HG03439 (cell line): ENCODE measurements around the gene TBC1D19.
"Not testable (repeated sequence)": the region's sequence is repeated elsewhere in the genome, so short reads cannot be mapped to it uniquely, and the experiment has no call there.

Experiments used
- ATAC-seq: cut with Tn5 transposase; IDR thresholded peaks from one replicate; pipeline ENCODE4 v1.9.1; 2021; ENCODE audit warnings: mild to moderate bottlenecking, moderate library complexity; ENCODE audit not compliant: unreplicated experiment

The TBC1D19 gene

GRCh38 chr4:26583865-26584652 lies at the start of gene TBC1D19:
TSS of gene TBC1D19 (plus strand) at chr4:26584084. CDS start at chr4:26584194, 110 bp downstream.
- peak; percentile 100 for ATAC-seq

DNA sequence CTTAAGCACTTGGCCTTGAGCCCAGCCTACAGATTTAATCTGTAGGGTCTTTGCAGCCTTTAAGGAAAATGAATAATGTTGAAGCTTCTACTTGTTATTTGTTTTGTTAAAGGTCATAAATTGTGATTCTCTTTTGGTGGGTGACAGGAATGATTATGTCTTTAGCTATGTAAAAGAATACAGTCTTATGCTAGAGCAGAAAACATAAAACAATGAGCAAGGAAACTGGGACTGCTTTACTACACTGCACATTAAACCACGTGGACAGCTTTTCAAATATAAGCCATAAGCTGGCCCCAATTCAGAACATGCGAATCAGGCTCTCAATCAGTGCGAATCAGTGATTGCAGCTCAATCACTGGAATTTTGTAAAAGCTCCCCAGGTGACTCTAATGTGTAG lies 40.9 kb upstream of the TBC1D19 start:
- ATAC-seq: no peak

- no peak for ATAC-seq
These were observed 39.5 kb upstream of the TBC1D19 start for GRCh38 chr4:26544421-26544820.

GRCh38 chr4:26548379-26548778 lies 35.5 kb upstream of the TBC1D19 start:
- not testable (repeated sequence) for ATAC-seq

DNA sequence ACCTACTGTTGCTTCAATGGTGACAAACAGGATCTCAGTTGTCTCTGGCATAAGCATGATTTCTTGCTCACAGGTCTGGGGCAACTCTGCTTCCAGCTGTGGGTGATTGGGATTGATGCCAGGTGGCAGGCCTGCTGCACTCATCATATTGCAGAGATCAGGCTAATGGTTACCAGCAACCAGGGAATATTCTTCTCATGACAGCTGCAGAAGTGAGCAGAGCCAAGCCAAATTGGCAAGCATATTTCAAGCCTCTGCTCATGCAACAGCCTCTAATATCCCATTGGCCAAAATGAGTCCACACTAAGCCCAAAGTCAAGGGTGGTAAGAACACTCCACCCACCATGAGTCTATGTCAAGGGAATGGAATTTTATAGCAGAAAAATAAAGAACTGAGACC lies 26.7 kb upstream of the TBC1D19 start:
- ATAC-seq: no peak

DNA sequence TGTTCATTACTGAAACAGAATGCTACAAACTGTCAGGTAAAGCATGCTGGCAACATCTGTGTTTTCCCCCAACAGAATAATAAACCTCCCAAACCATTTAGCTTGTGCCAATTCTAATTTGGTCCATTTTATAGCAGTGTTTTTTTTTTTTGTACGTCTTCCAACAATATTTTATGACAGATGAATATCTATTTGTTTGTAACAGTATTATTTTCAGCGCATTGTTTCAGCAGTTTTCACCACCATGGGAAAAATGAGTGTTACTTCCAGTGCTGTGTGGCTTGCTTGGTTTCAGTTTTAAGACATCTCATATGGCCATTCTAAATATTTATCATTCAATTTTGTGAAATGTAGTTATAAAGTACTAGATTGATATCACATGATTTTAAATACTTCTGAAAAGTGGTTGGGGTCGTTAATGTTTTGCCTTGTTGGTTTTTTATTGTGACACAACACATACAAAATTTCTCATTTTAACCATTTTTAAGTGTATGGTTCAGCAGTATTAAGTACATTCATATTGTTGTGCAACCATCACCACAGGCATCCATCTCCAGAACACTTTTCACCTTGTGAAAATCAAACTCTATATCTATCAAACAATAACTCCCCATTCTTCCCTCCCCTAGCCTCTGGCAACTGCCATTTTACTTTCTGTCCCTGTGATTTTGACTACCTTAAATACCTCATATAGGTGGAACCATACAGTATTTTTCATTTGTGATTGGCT lies 25.6 kb upstream of the TBC1D19 start:
- ATAC-seq: no peak

DNA sequence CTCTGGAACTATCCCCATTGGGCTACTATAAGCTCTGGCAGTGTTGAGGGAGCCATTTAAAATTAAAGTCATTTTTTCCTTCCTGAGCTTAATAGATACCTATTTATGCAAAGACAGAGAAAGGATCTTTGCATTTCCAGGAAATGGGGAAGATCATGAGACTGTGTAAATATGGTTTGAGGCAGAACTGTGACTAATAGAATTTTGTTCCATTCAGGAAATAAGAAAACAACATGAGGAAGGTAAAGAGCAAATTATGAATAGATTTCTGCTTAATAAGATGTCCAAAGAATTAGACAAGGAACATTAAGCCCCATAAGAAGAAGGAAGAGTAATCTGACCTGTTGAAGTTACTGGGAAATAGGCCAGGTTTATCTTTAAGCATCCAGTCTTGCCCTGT lies 17.8 kb upstream of the TBC1D19 start:
- no peak for ATAC-seq

GRCh38 chr4:26568446-26568994 lies 15.4 kb upstream of the TBC1D19 start:
- no peak for ATAC-seq

GRCh38 chr4:26570596-26570995 lies 13.3 kb upstream of the TBC1D19 start:
- ATAC-seq: no peak

DNA sequence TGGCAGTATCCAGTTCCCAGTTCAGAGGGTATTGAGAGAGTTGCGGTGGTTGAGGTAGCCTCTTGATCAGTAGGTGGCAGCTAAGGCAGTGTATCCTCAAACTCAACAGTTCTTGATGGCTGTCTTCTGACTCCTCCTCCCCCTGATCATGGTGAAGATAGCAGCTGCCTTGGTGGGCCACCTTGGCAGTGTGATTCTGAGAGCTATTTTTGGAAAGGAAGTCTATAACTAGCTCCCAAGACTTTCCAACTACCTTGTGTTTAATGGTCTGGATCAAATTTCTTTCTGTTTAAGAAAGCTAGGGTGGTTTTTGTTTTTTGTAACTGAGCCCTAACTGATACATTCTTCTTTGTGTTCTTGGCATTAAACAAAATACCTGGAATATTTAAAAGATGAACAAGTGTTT lies 10.5 kb upstream of the TBC1D19 start:
- no peak for ATAC-seq

DNA sequence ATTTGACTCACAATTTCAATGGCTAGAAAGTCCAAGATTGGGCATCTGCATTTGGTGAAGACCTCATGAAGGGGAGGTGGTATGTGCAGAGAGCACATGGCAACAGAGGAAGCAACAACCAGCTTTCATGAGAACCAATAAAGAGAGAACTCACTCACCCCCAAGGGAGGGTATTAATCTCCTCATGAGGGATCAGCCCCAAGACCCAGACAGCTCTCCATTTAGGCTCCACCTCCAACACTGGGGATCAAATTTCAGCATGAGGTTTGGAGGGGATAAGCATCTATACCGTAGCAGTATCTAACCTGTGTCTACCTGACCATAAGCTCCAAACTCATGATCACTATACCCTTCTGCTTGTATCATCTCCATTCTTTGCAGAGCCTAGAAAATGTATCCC lies 9.3 kb upstream of the TBC1D19 start:
- ATAC-seq: no peak

- ATAC-seq: no peak
These were observed 7.6 kb upstream of the TBC1D19 start for GRCh38 chr4:26576231-26576739.

- no peak for ATAC-seq
These were observed 6.8 kb upstream of the TBC1D19 start for GRCh38 chr4:26577066-26577465.

DNA sequence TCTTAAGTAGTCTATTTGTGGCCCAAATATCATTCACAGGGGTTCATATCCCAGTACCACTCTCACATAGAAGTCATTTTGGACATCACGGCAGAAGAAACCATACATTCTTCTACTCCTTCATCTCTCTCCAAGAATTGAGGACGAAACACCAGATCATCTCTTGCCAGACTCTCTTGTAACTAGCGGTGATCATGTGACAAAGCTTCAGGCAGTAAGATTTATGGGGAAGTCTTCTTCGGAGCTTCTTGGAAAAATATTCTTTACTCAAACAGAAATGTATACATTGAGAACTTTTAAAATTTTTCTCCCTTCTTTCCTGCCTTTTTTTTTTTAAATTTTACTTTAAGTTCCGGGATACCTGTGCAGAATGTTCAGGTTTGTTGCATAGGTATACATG lies 4.7 kb upstream of the TBC1D19 start:
- no peak for ATAC-seq

DNA sequence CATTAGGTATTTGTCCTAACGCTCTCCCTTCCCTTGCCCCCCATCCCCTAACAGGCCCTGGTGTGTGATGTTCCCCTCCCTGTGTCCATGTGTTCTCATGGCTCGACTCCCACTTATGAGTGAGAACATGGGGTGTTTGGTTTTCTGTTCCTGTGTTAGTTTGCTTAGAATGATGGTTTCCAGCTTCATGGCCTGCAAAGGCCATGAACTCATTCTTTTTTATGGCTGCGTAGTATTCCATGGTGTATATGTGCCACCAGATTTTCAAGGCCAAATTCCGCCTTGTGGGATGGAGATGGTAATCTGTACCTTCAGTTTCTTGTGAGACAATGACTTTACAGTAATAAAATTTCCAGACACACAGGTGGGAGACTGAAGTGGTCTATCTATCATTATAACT lies 2.5 kb upstream of the TBC1D19 start:
- not testable (repeated sequence) for ATAC-seq

DNA sequence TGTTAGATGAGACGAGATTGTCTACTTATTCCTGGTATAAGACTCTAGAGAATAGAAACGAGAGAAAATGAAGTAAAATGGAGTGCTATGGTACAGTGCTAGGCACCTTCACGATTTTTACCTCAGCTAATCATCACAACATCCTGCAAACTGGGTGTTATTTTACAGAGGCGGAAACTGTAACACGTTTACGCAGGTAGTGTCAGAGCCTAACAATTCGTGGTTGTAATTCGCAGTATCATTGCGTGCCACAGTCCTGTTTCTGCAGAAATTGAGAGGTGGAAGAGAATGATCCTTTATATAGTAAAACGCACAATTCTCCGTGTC lies 383 bp upstream of the TBC1D19 start:
- peak; percentile 46 for ATAC-seq

DNA sequence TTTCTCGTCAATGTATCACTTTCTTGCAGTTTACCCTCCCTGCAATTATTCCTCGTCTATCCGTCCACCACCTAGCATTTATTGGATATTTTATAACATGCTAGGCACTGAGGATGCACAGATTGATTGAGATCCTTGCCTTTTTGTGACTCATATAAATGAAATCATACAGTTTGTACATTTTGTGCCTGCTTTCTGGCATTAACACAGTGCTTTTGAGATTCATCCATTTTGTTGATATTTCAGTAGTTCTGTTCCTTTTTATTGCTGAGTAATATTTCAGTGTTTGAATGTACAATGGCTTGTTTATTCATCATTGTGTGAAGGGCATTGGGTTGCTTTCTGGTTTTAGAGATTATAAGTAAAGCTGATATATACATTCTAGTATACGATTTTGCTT lies 841 bp downstream of the TBC1D19 start:
- no peak for ATAC-seq

DNA sequence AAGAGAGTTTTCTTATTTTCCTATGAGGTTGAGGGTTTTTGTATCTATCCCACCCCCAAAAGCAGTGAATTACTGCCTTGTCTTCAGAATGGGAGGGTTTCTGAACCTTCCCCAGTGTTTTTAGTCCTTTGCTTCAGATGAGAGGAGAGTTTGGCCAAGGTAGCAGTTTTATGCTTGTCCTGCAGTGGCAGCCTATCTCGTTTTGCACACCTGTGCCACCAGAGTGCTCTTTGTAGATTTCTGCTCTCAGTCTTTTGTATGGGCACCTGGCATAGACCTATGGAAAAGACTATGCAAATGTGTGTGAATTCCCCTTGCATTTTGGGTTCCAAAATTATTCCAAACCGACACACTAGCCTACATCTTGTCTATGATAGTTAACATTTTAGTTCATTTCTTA lies 5.8 kb downstream of the TBC1D19 start:
- ATAC-seq: no peak

DNA sequence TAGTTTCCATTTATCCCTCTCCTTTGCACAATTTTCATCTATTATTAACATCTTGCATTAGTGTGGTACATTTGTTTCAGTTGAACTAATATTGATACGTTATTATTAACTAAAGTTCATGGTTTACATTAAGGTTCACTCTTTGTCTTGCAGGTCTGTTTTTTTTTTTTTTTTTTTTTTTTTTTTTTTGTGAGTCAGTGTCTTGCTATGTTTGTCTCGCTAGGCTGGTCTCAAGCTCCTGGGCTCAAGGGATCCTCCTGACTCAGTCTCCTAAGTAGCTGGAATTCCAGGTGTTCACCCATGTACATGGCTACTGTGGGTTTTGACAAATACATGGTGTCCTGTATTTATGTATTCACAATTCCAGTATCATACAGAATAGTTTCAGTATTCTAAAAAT lies 6.8 kb downstream of the TBC1D19 start:
- ATAC-seq: no peak

GRCh38 chr4:26593557-26593956 lies 9.7 kb downstream of the TBC1D19 start:
- not testable (repeated sequence) for ATAC-seq

- no peak for ATAC-seq
These were observed 10.5 kb downstream of the TBC1D19 start for GRCh38 chr4:26594371-26594770.

DNA sequence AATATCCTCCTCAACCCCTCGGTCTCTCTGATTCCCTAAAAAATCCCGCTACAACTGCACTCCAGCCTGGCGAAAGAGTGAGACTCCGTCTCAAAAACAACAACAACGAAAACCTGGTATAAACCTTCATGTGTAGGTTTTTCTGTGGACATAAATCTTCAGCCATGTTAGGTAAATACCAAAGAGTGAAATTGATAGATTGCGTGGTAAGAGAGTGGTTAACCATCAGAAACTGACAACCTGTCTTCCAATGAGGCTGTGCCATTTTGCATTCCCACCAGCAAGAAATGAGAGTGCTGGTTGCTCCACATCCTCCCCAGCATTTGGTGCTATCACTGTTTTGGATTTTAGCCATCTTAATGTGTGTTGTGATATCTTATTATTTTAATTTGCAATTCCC lies 10.9 kb downstream of the TBC1D19 start:
- ATAC-seq: no peak
